Measurements from ENCODE around the gene CNTD1. TPM values are rescaled to one million over a fixed set of nuclear protein-coding genes. Genes with fewer than 3 reads are reported as not detected.

Gene CNTD1
- total and polyA plus RNA-seq, 7 donors: 0.24 to 1.3 (median 0.76) TPM; not detected in 1

DNA sequence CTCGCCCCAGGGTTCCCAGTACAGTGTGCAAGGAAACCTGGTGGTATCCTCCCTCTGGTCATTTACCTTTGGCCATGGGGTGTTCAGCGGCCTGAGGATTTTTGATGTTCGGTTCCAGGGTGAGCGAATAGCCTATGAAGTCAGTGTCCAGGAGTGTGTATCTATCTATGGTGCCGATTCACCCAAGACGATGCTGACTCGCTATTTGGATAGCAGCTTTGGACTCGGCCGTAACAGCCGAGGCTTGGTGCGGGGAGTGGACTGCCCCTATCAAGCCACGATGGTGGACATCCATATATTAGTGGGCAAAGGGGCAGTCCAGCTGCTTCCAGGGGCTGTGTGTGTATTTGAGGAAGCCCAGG lies 46.9 kb downstream of the CNTD1 start:
- no peak overlapping the region for H3K4me3 ChIP-seq
- H3K27me3 ChIP-seq (ENCODE audit: insufficient read depth in 3 of 3, low read length in 2 of 3): no peaks in the 10 kb centered on the region
- ATAC-seq: no peak
- WGBS, 3 donors: 86 to 89% (median 86%) methylated on average over 12 of the region's 12 CpGs
- DNase-seq: no peak
- no peaks in the 10 kb centered on the region for H3K4me1 ChIP-seq
- intact Hi-C loops (cut with DNase I): no loop called here
- no peak overlapping the region for H3K27ac ChIP-seq
- peaks cover 15 to 54% of the 10 kb centered on the region in 2 donors for H3K36me3 ChIP-seq (ENCODE audit: insufficient read depth in 1 of 2, low read depth in 1 of 2)
- TF ChIP-seq, protein P1, sequence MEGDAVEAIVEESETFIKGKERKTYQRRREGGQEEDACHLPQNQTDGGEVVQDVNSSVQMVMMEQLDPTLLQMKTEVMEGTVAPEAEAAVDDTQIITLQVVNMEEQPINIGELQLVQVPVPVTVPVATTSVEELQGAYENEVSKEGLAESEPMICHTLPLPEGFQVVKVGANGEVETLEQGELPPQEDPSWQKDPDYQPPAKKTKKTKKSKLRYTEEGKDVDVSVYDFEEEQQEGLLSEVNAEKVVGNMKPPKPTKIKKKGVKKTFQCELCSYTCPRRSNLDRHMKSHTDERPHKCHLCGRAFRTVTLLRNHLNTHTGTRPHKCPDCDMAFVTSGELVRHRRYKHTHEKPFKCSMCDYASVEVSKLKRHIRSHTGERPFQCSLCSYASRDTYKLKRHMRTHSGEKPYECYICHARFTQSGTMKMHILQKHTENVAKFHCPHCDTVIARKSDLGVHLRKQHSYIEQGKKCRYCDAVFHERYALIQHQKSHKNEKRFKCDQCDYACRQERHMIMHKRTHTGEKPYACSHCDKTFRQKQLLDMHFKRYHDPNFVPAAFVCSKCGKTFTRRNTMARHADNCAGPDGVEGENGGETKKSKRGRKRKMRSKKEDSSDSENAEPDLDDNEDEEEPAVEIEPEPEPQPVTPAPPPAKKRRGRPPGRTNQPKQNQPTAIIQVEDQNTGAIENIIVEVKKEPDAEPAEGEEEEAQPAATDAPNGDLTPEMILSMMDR (IDR thresholded peaks at IDR 0.05): no peak
- H3K9me3 ChIP-seq: no peaks in the 10 kb centered on the region

- TF ChIP-seq, protein P1 (IDR thresholded peaks at IDR 0.05): no peak
- no peaks in the 10 kb centered on the region for H3K9me3 ChIP-seq
- intact Hi-C loops (cut with DNase I): no loop called here
- H3K4me1 ChIP-seq: no peaks in the 10 kb centered on the region
- H3K36me3 ChIP-seq (ENCODE audit: insufficient read depth in 1 of 2, low read depth in 1 of 2): peaks cover 15 to 49% of the 10 kb centered on the region in 2 donors
- no peak overlapping the region for H3K4me3 ChIP-seq
- DNase-seq (no peak), ATAC-seq (peak in 2 of 4 donors; percentile 3 to 21)
- H3K27ac ChIP-seq: no peak overlapping the region
- 75 to 84% (median 76%) methylated on average over 7 of the region's 7 CpGs for WGBS, 3 donors
- no peaks in the 10 kb centered on the region for H3K27me3 ChIP-seq (ENCODE audit: insufficient read depth in 3 of 3, low read length in 2 of 3)
Observed at GRCh38 chr17:42845918-42846593, 47.4 kb downstream of the CNTD1 start.

DNA sequence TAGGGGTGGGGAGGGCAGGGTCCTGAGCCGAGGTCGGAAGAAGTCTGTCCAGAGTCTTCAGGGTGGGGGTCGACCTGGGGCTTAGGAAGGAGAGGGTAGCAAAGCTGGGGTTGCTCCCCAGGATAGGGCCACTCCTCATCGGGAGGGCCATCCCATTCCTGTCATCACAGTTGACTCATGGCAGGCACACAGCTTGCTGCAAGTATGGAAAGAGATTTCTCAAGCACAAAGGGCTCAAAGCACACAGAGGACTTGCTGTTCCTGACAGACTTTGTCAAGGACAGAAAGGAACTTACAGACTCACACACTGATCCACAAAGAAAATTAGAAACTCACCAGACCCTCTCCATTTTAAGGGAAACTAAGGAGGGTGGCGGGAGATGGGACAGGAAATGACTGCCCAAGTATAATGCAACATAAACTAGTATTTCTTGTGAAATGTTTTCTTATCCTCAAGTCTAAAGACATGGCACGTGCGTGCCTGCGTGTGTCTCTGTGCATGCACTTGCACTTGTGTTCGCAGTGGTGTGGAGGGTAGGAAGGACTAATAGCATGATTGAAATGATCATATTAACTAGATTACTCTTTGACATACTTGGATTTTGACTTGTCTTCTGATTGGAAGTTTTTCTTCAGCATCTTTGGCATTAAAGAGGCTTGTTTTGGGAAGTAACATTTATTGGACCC lies 48.1 kb downstream of the CNTD1 start:
- H3K27ac ChIP-seq: no peak overlapping the region
- ATAC-seq: peak in 3 of 4 donors; percentile 52 to 62 (median 60)
- WGBS, 3 donors: 60 to 78% (median 64%) methylated on average over 9 of the region's 9 CpGs

GRCh38 chr17:42848093-42848492 lies 49.4 kb downstream of the CNTD1 start:
- DNase-seq (no peak), ATAC-seq (no peak)
- intact Hi-C loops (cut with DNase I): no loop called here
- TF ChIP-seq, protein P1 (IDR thresholded peaks at IDR 0.05): no peak
- Histone ChIP-seq H3K4me1 (no peaks in the 10 kb centered on the region), H3K4me3 (no peak overlapping the region), H3K27me3 (ENCODE audit: insufficient read depth in 3 of 3, low read length in 2 of 3) (peaks cover 0 to 1% (median 0%) of the 10 kb centered on the region in 3 donors), H3K9me3 (no peaks in the 10 kb centered on the region), H3K36me3 (ENCODE audit: insufficient read depth in 1 of 2, low read depth in 1 of 2) (peaks cover 9 to 28% of the 10 kb centered on the region in 2 donors), H3K27ac (no peak overlapping the region)
- 76 to 84% (median 81%) methylated on average over 3 of the region's 3 CpGs for WGBS, 3 donors

More for the DNA sequence above, 48.1 kb downstream of the CNTD1 start:
- Histone ChIP-seq H3K4me3 (no peak overlapping the region), H3K4me1 (no peaks in the 10 kb centered on the region), H3K9me3 (no peaks in the 10 kb centered on the region), H3K36me3 (ENCODE audit: insufficient read depth in 1 of 2, low read depth in 1 of 2) (peaks cover 11 to 42% of the 10 kb centered on the region in 2 donors), H3K27me3 (ENCODE audit: insufficient read depth in 3 of 3, low read length in 2 of 3) (no peaks in the 10 kb centered on the region)
- intact Hi-C loops (cut with DNase I): no loop called here
- TF ChIP-seq, protein P1 (IDR thresholded peaks at IDR 0.05): no peak
- DNase-seq: peak in 1 of 2 donors; percentile 30

Data from psoas muscle (tissue), 8 donors.